OCI-LY1 (cell line): ENCODE results near the gene CEACAM21.

Experiments used
- H2AFZ ChIP-seq: fragments of 200-600 bp; sonication (generic), shearing (Covaris generic); 2 replicates; pipeline ENCODE4 v1.6.0; 2014; ENCODE audit warnings: antibody characterized with exemption, mild to moderate bottlenecking, low read length
- H3F3A ChIP-seq: fragments of 200-600 bp; sonication (generic), shearing (Covaris generic); 2 replicates; pipeline ENCODE4 v1.6.0; 2014; ENCODE audit warnings: mild to moderate bottlenecking, antibody characterized with exemption, low read length, moderate library complexity; ENCODE audit not compliant: insufficient read depth
- H3K27ac ChIP-seq: fragments of 200-600 bp; sonication (generic); 2 replicates; pipeline ENCODE4 v1.5.1; 2014; ENCODE audit warnings: low read length, mixed run types, mild to moderate bottlenecking, low read depth; ENCODE audit not compliant: poor library complexity, severe bottlenecking
- H3K27me3 ChIP-seq: fragments of 200-600 bp; sonication (generic); 2 replicates; pipeline ENCODE4 v1.6.0; 2014; ENCODE audit warnings: antibody characterized with exemption, mild to moderate bottlenecking, low read length, moderate library complexity; ENCODE audit not compliant: insufficient read depth
- H3K36me3 ChIP-seq: fragments of 200-600 bp; sonication (generic); 2 replicates; pipeline ENCODE4 v1.6.1; 2014; ENCODE audit warnings: mild to moderate bottlenecking, antibody characterized with exemption, low read length, moderate library complexity, mixed read lengths; ENCODE audit not compliant: insufficient read depth
- H3K4me1 ChIP-seq: fragments of 200-600 bp; sonication (generic); 2 replicates; pipeline ENCODE4 v1.5.1; 2014; ENCODE audit warnings: mild to moderate bottlenecking, low read length, moderate library complexity; ENCODE audit not compliant: insufficient read depth, severe bottlenecking
- H3K4me2 ChIP-seq: fragments of 200-600 bp; sonication (generic), shearing (Covaris generic); 2 replicates; pipeline ENCODE4 v1.6.1; 2014; ENCODE audit warnings: low read length
- H3K4me3 ChIP-seq: fragments of 200-600 bp; sonication (generic); 2 replicates; pipeline ENCODE4 v1.5.1; 2014; ENCODE audit warnings: low read length, low read depth, mild to moderate bottlenecking, mixed read lengths; ENCODE audit not compliant: poor library complexity, severe bottlenecking
- H3K79me2 ChIP-seq: fragments of 200-600 bp; shearing (Covaris generic); 2 replicates; pipeline ENCODE4 v1.6.1; 2016; ENCODE audit warnings: mixed run types, low read length, mixed read lengths; ENCODE audit not compliant: insufficient read depth
- H3K9ac ChIP-seq: fragments of 200-600 bp; sonication (generic), shearing (Covaris generic); 2 replicates; pipeline ENCODE4 v1.6.1; 2014; ENCODE audit warnings: mild to moderate bottlenecking, low read length, mixed read lengths
- H3K9me2 ChIP-seq: fragments of 200-600 bp; sonication (generic), shearing (Covaris generic); 2 replicates; pipeline ENCODE4 v1.6.1; 2014; ENCODE audit warnings: low read depth, mild to moderate bottlenecking, low read length, mixed read lengths
- H3K9me3 ChIP-seq: fragments of 200-600 bp; shearing (Covaris generic); 2 replicates; pipeline ENCODE4 v1.6.1; 2014; ENCODE audit warnings: low read length, mixed read lengths
- H4K20me1 ChIP-seq: fragments of 200-600 bp; sonication (generic), shearing (Covaris generic); 2 replicates; pipeline ENCODE4 v1.6.0; 2016; ENCODE audit warnings: mild to moderate bottlenecking, low read length; ENCODE audit not compliant: insufficient read depth
- EZH2 ChIP-seq: fragments of 200-600 bp; sonication (generic), shearing (Covaris generic); IDR thresholded peaks from 2 replicates; pipeline ENCODE4 v1.8.0; 2017; ENCODE audit warnings: borderline replicate concordance, mixed run types, mild to moderate bottlenecking, antibody characterized with exemption, low read length, moderate library complexity, mixed read lengths
- TF ChIP-seq, protein P1 (sequence below): fragments of 200-600 bp; sonication (generic), shearing (Covaris generic); IDR thresholded peaks from 2 replicates; pipeline ENCODE4 v1.5.1; 2017; ENCODE audit warnings: mild to moderate bottlenecking, antibody characterized with exemption, low read length, moderate library complexity, mixed read lengths

Gene CEACAM21

DNA sequence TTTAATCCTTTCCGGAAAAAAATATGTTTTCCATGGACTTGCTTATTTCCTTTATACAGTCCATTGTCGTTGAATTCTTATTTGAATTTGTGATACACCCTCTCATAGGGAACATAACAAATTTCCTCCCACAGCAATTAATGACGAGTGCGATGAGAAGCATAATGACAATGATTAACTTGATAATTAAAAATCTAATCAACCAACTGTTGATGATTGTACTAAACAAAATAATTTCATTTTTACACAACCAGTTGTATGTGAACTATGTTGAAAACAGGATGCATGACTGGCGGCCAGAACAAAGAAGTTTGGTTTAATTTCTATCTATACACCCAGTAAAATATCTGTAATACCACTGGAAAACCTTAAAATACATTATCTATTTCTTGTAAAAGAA lies 26.1 kb upstream of the CEACAM21 start:
- H3K4me1 ChIP-seq, result peaks cover 72% of the 10 kb centered on the region
- H3K9me3 ChIP-seq, result peaks cover 4% of the 10 kb centered on the region; the same call in 1 of the 2 replicates

DNA sequence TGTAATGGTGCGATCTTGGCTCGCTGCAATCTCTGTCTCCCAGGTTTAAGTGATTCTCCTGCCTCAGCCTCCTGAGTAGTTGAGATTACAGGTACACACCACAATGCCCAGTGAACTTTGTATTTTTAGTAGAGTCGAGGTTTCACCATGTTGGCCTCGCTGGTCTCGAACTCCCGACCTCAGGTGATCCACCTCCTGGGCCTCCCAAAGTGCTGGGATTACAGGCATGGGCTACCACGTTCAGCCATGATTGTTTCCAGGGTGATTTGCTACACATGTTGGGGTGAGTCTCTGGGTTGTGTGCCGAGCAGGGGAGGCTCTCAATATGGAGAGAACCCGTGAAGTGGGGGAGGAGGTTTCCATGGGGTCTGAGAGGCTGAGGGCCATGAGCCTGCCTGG lies 24.8 kb upstream of the CEACAM21 start:
- peaks cover 10% of the 10 kb centered on the region for H3K79me2 ChIP-seq
- peak overlapping the region; percentile 66 for H3K9ac ChIP-seq
- peaks cover 27% of the 10 kb centered on the region for H3K36me3 ChIP-seq
- peaks cover 4% of the 10 kb centered on the region; the same call in 1 of the 2 replicates for H3F3A ChIP-seq
- no peak overlapping the region for H2AFZ ChIP-seq
- peak overlapping the region; percentile 62 for H3K4me2 ChIP-seq
- H3K27ac ChIP-seq, result peak overlapping the region; percentile 91
- H4K20me1 ChIP-seq, result no peaks in the 10 kb centered on the region
- H3K27me3 ChIP-seq, result no peaks in the 10 kb centered on the region
- H3K9me3 ChIP-seq, result peaks cover 4% of the 10 kb centered on the region; the same call in 1 of the 2 replicates
- no peaks in the 10 kb centered on the region for H3K9me2 ChIP-seq
- TF ChIP-seq, protein P1, sequence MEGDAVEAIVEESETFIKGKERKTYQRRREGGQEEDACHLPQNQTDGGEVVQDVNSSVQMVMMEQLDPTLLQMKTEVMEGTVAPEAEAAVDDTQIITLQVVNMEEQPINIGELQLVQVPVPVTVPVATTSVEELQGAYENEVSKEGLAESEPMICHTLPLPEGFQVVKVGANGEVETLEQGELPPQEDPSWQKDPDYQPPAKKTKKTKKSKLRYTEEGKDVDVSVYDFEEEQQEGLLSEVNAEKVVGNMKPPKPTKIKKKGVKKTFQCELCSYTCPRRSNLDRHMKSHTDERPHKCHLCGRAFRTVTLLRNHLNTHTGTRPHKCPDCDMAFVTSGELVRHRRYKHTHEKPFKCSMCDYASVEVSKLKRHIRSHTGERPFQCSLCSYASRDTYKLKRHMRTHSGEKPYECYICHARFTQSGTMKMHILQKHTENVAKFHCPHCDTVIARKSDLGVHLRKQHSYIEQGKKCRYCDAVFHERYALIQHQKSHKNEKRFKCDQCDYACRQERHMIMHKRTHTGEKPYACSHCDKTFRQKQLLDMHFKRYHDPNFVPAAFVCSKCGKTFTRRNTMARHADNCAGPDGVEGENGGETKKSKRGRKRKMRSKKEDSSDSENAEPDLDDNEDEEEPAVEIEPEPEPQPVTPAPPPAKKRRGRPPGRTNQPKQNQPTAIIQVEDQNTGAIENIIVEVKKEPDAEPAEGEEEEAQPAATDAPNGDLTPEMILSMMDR, result no peak
- peaks cover 62% of the 10 kb centered on the region for H3K4me1 ChIP-seq
- peak overlapping the region; percentile 68 for H3K4me3 ChIP-seq

More for the DNA sequence above, 26.1 kb upstream of the CEACAM21 start:
- Histone ChIP-seq H3K4me2 (peak overlapping the region; percentile 62), H3K4me3 (peak overlapping the region; percentile 68), H3K9ac (peak overlapping the region; percentile 66), H3K9me2 (no peaks in the 10 kb centered on the region), H2AFZ (no peak overlapping the region), H3K27ac (peak overlapping the region; percentile 91), H3K36me3 (peaks cover 16% of the 10 kb centered on the region), H3K79me2 (peaks cover 10% of the 10 kb centered on the region), H3F3A (peaks cover 4% of the 10 kb centered on the region; the same call in 1 of the 2 replicates), H3K27me3 (no peaks in the 10 kb centered on the region), H4K20me1 (no peaks in the 10 kb centered on the region)
- TF ChIP-seq, protein P1, result no peak
- no peak for TF ChIP-seq EZH2

DNA sequence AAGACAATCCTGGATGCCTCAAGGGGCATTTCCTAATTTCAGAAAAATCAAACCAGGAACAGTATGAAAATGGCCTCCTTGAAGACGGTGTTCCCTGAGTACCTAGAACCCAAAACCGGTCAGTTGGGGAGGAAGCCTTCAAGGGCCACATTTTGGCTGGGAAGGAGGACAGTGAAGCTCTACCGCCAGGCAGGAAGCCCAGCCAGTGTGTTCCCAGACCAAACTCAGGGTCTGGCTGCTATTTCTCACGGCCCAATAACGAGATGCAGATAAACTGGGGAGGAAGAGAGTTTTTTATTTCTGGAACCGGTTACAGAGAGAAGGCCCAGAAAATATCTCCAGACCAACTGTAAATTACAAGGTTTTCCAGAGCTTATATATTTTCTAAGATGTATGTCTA lies 24.3 kb upstream of the CEACAM21 start:
- H3K27ac ChIP-seq, result peak overlapping the region; percentile 91
- peak overlapping the region; percentile 66 for H3K9ac ChIP-seq
- H3K4me3 ChIP-seq, result peak overlapping the region; percentile 68

More for the DNA sequence above, 24.3 kb upstream of the CEACAM21 start:
- Histone ChIP-seq H3K27me3 (no peaks in the 10 kb centered on the region), H2AFZ (no peak overlapping the region), H3K9me2 (no peaks in the 10 kb centered on the region), H3F3A (peaks cover 4% of the 10 kb centered on the region; the same call in 1 of the 2 replicates), H3K36me3 (peaks cover 27% of the 10 kb centered on the region), H3K79me2 (peaks cover 10% of the 10 kb centered on the region), H3K4me1 (peaks cover 57% of the 10 kb centered on the region), H3K4me2 (peak overlapping the region; percentile 62), H3K9me3 (peaks cover 4% of the 10 kb centered on the region; the same call in 1 of the 2 replicates), H4K20me1 (no peaks in the 10 kb centered on the region)
- no peak for TF ChIP-seq EZH2
- TF ChIP-seq, protein P1, result no peak
